HG02588 (cell line): ENCODE results near the gene MEGF11.
"Not testable (repeated sequence)": the region's sequence is repeated elsewhere in the genome, so short reads cannot be mapped to it uniquely, and the experiment has no call there.

Experiments
- ATAC-seq: cut with Tn5 transposase; IDR thresholded peaks from one replicate; pipeline ENCODE4 v1.9.1; 2021; ENCODE audit warnings: mild to moderate bottlenecking, moderate library complexity; ENCODE audit not compliant: unreplicated experiment

Gene MEGF11

DNA sequence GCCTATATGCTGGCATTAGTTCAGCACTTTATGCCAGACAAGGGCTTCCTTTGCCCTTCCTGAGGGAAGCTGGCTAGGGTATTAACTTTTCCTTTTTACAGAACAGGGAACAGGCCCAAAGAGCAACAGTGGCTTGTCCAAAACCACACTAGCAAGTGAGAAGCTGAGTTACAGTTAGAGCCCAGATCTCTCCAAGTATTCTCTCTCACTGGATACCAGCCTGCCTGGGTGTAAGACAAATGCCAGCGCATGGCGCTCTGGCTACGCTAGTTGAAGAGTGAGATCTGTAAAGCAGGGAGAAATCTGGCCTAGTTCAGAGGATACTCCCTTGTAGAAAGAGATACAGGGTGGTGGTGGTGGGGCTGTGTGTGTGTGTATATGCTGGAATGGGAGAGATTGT is 345.9 kb downstream of the MEGF11 start:
- ATAC-seq = no peak

DNA sequence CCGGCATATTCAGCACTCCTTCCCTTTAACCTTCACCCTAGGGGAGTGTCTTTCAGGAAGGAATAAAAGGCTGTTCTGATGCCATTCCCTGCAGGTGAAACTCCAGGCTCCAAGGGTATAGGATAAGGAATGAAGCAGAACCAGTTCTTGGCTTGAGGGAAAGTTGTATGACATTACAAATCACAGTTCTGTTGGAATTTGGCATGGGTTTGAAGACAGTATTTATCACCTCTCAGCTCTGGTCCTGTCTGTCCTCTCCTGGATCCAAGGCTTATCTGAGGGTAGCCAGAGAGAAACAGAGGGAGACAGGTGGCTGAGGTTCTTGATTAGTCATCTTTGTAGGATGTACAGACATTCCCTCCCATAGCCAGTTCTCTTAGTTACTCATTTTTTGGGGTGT is 347.2 kb downstream of the MEGF11 start:
- no peak for ATAC-seq

DNA sequence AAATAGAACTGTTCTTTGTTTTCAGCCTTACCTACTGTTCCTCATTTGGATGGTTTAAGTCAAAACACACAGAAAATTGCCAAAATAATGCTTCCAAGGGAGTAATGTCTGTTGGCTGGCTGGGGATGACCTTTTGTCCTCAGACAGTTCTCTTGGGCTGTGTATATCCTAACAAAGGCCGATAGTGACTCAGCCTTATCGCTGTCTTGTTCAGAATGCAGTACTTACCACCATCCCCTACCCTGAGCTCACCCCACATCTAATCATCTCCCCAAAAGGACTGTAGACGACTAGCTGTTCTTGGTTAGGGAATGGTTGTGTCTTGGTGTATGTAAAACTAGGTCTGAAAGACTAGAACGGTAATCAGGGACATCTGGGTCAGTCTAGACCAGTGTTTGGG is 349.2 kb downstream of the MEGF11 start:
- ATAC-seq = no peak

DNA sequence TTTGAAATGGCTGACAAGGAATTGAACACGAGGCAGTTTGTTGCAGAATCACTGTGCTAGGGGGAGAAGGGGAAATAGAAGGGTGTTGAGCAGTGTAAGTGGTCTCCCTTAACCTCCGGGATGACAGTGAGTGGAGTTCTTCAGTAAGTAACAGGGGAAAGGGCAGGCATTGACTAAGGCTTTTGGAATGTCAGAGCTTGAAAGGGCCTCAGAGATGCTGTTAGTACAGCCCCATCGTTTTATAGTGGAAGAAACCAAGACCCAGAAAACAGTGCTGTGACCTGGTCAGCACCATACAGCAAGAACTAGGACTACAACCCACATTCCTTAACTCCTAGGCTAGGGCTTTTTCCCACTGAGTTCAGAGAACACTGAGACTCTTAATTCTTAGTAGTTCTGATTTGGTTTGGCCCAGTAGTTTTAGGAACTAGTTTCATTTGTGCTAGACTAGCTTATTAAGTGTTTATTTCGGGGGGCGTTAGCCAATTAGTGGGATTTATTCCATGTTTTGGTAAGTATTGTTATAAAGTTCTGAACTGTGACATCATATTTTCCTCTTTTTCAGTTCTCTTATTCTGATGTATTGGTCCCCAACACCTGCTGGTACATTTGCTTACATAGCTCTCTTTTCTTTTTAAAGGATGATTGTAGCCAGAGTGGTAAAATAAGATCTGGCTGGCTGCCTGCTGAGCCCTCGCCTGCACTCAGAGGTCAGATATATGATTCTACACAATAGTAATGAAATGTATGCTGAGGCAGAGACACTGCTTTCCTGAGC is 350.1 kb downstream of the MEGF11 start:
- no peak for ATAC-seq

DNA sequence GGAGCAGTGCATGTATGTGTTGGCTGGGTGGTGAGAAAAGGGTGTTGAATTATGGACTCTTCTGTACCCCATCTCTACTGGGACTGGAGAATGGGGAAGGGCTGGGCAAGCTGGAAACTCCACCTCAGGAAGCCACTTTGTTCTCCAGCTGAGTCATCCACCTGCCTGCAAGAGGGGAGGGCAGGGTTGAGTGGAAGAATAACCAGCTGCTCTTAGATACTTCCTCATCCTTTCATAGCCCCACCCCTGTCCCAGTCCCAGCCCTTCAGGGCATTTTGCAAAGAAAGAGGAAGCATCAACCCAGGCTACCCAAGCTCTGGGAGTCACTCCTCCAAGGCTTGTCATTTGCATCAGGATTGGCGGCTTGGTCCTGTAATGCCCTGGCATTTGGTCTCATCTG is 351.2 kb downstream of the MEGF11 start:
- peak; percentile 81 for ATAC-seq

DNA sequence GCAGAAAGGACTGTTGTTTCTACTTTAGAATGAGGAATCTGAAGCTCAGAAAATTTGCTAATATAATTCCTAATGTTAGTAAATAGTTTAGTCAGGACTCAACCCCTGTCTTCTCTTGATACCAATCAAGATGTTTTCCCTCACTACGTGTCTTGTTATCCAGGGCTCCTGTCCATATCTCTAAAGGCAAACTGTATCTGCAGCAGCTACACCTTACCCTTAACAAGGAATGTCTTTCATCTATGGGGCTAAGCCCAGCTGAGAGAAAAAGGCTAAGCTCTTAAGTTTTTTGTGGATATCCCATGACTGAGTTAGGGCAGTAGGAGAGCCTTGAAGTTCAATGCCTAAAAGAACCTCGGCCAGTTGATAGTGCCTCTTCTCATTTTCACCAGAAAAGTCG is 351.7 kb downstream of the MEGF11 start:
- no peak for ATAC-seq

DNA sequence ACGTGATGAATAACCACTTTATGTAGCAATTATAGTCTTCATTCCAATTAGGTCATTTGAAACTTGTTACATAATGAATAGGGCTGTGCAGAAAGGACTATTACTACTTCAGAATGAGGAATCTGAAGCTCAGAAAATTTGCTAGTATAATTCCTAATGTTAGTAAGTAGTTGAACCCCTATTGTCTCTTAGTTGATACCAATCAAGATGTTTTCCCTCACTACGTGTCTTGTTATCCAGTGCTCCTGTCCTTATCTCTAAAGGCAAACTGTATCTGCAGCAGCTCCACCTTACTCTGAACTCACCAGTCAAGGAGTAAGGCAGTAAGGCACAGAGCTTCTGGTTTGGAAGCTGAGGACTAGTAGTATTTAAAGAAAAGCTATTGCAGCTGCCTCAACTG is 352.2 kb downstream of the MEGF11 start:
- no peak for ATAC-seq

DNA sequence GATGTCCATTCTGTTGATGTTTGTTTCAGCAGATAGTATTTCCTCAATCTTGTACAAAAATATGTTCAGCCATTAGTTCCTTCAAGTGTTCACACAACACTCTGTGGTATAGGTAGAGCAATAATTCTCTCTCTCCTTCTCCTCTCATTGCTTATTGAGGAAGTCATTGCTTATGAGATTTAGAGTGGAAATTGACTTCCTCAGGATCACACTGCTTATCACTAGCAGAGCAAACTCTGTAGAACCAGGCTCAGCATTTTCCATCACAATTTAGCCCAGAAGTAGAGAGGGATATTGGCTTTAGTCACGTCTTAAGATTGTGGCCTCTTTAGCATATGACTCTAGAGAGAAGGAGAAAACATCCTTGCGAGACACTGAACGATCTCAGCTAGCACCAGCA is 353.1 kb downstream of the MEGF11 start:
- no peak for ATAC-seq

DNA sequence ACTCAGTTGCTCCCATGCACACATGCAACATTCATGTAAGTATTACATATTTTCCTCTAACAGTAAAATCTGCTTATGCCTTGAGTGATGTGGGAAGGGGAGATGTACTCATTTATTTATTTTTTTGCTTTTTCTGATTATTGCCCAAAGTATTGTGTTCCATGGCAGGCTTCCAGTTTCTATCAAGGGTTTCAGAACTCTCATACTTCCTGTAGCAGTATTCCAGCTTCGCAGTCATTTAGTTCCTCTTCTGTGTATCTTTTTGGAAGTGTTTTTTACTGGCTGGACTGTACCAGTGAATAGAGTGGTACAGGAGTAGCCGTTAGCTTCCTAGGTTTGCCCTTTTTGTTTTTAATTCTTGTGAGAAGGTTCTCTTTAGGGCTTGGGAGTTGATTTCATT is 357.3 kb downstream of the MEGF11 start:
- no peak for ATAC-seq

DNA sequence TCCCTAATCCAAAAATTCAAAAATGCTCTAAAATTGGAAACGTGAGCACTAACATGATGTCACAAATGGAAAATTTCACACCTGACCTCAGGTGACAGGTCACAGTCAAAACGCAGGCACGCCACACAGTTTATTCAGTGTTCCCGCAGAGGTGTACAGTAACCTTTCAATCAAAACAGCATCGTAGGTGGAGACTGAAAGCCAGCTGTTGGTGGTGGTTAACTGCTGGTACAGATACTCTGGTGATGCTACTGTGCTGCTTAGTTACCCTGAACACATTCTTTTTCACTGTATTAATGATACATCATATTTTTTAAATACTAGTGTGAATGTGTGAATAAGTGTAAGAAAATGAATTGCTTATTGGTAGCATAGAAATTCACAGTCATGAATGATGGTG is 360.5 kb downstream of the MEGF11 start:
- ATAC-seq = no peak

DNA sequence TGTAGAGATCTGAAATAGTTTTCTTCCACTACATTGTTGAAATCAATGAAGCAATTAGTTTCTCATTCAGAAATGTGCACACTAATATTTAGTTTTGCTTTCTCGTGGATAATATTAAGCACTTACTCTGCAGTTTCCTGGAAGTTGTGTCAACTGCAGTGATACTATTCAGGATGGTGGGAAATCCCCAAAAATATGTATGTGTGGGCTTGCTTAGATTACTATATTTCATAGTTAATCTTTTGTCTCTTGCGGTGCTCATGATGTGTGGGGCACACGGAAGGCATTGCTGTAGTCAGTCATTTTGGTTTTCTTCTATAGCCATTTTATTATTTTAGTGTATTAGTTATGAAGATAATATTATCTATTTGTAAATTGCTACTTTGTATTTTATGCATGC is 364.6 kb downstream of the MEGF11 start:
- ATAC-seq = no peak

DNA sequence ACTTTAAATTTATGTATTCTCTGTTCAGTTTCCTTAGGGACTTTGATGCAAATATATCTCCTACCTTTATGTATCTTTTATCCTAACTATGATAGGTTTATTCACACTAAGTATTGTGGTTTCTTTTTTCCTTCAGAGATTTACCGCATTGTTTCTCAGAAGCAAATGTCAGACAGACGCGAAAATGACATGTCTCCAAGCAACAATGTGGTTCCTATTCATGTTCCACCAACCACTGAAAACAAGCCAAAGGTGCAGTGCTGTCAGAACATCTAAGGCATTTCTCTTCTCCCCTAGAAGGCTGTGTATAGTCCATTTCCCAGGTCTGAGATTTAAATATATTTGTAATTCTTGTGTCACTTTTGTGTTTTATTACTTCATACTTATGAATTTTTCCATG is 366.0 kb downstream of the MEGF11 start:
- ATAC-seq = no peak

DNA sequence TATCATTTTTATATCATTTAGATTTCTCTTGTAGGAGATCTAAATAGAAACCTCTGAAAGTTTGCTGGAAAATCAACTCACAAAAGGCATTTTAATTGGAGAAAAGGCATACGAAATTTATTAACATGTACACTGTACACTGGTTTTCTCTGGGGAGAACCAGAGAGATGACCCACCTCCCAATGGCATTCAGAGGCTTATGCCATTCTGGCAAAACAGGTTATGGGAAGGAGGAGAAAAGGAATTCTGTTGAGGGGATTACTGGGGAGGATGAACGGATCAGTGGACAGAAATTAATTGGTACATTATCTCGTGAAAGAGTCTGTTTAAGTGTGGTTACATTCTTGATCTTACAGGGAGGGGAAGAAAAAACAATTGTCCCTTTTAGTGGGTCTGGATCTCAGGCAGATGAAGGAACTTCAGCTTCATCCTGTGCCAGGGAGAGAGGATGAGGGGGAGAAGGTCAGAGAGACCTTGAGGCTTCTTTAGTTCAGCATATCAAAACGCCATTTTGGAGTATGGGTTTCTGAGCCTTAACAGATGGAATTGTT is 367.8 kb downstream of the MEGF11 start:
- ATAC-seq = no peak

DNA sequence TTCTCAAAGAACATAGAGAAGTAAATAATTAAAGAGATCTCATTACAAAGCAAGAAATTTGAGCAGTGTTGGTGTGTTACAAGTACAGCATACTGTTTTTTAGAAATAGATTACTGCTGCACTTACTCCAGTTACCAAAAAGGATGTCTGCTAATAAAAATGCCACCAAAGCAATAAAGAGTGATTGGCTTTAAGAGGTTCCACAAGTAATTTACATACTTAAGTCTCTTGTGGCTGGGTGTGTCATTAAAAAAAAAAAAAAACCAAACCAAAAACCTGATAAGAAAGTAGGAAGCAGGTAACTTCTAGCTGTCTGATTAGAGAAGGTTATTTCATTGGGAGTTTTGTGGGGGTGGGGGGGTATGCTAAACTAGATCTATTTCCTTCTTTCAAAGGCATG is 369.0 kb downstream of the MEGF11 start:
- no peak for ATAC-seq

DNA sequence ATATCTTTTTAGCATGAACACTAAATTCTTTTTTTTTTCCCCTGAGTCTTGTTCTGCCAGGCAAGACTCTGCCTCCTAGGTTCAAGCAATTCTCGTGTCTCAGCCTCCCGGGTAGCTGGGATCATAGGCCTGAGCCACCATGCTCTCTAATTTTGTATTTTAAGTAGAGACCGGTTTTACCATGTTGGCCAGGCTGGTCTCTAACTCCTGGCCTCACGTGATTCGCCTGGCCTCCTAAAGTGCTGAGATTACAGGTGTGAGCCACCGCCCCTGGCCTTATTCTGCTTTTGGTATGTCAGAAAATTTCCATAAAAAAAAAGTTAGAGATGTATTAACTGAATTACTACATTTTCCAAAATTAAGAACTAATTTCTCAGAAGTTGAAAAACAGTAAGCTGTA is 370.0 kb downstream of the MEGF11 start:
- no peak for ATAC-seq

DNA sequence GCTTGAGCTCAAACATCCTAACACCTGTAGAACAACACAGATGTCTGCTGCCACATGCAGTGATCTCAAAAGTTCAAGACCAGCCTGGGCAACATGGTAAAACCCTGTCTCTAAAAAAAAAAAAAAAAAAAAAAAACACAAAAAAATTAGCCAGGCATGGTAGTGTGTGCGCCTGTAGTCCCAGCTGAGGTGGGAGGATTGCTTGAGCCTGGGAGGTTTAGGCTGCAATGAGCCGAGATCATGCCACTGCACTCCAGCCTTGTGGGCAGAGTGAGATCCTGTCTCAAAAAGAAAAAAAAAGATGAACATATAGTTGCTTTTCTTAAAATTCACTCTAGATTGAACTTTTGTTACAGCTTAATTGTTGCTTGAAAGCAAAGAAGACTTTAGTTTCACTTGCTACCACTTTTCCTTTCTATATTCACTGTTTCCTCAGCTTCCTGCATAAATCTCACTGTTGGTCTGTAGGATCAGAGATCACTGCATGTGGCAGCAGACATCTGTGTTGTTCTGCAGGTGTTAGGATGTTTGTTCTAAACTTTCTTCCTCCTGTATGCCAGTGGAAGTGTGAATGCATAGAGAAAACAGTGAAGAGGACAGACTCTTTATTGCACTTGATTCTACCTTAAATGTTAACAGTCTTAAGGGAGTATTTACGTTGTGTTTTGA is 371.6 kb downstream of the MEGF11 start:
- no peak for ATAC-seq

DNA sequence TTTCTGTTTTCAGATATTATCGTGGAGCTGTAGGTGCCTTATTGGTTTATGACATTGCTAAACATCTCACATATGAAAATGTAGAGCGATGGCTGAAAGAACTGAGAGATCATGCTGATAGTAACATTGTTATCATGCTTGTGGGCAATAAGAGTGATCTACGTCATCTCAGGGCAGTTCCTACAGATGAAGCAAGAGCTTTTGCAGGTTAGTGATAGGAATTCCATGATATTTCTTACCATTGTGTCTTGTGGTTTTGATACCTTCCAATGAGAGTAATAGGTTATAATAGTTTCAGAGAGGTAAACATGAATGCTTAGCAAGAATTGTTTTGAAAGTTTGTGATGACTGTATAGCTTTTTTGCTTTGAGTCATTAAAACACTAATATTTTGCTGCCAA is 375.8 kb downstream of the MEGF11 start:
- no peak for ATAC-seq

DNA sequence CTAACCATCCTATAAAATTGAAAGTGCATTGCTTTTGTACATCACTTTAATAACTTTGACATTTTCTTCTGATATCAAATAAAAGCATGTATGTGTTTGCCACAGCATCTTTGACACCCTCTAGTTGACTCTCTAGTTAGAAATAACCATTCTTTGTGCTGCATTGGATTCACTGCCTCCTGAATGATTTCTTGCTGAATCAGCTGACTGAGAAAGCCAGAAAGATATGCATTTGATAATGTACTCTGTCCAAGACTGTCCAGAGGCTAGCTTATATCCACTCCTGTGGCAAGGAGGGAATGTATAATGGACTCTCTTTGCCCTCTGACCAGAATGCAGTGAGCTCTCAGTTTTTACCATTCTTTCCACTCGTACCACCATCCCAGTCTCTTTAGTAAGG is 378.1 kb downstream of the MEGF11 start:
- ATAC-seq = no peak

DNA sequence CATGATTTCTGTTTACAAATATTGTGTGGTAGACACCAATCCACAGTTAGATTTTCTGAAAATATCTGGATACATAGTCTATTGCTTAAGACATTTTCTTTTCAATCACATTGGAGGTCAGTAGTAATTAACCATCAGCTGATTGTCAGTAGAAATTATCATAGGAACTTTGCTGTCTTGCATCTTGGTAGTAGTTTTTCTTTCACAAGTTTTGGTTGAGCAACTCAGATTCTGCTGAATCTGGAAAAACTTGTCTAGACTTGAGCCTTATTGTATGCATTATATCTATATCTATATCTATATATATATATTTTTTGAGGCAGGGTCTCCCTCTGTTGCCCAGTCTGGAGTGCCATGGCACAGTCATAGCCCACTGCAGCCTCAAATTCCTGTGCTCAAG is 380.3 kb downstream of the MEGF11 start:
- no peak for ATAC-seq

DNA sequence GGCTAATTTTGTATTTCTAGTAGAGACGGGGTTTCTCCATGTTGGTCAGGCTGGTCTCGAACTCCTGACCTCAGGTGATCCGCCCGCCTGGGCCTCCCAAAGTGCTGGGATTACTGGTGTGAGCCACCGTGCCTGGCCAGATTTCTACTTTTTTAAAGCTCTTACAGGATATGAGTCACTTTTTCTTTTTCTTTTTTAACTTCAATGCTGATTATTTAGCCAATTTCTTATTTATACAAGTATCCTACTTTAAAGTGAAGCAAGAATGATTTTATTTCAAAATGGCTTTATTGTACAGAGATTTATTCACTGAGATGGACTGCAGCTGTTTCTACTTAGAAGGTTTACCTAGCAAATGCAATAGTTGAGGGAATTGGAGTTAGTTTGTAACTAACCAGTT is 381.0 kb downstream of the MEGF11 start:
- ATAC-seq = not testable (repeated sequence)

DNA sequence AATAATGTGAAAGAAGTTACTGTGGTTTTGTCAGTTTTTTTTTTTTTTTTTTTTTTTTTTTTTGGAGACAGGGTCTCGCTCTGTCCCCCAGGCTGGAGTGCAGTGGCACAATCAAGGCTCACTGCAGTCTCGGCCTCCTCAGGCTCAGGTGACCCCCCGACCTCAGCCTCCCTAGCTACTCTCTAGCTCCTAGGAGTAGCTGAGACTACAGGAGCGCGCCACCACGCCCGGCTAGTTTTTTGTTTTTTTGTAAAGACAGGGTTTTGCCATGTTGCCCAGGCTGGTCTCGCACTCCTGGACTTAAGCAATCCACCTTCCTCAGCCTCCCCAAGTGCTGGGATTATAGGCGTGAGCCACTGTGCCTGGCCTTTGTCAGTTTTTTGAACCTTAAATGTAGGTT is 381.7 kb downstream of the MEGF11 start:
- ATAC-seq = not testable (repeated sequence)

DNA sequence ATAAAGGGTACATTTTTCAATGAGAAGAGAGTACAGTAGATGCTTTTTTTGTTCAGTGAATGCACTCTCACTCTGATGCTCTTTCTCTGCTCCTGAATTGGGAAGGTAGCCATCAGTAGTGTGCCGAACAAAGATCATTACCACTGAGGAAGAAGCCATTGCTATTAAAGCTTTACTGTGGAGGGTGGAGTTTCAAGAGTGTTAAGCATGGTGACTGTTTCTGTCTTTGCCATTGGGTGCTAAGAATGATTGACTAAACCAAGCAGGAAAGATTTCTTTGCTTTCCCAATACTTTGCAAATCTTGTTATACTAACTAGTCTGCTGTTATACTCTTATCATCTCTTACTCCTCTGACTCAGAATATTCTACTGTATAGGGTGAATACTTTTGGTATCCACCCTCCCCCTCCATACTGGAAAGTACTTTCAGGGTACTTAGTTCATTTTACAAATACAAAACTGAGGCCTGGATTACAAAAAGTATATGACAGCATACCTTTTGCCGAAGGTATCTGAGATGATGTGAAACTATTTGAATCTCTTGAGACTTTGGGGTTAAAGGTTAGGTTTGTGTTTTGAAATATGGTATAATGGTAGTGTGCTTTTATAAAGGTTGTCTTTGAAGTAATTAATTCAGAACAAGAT is 382.5 kb downstream of the MEGF11 start:
- ATAC-seq = no peak
